ENCODE data around the gene FBN2.

FBN2 gene

GRCh38 chr5:128305341-128305740 lies 232.7 kb downstream of the FBN2 start:
- Histone ChIP-seq H3K4me3 (ENCODE audit: low read depth, low read length) (no peak overlapping the region), H3K9me3 (no peaks in the 10 kb centered on the region; the same call in 1 of the 2 replicates), H3K27me3 (no peaks in the 10 kb centered on the region; the same call in 1 of the 2 replicates), H3K36me3 (no peaks in the 10 kb centered on the region), H3K4me1 (no peaks in the 10 kb centered on the region)
- DNase-seq = no peak
- no peak for TF ChIP-seq CTCF (IDR thresholded peaks at IDR 0.05; ENCODE audit: low read depth, low read length)

GRCh38 chr5:128304791-128305190 lies 233.3 kb downstream of the FBN2 start:
- H3K36me3 ChIP-seq = no peaks in the 10 kb centered on the region
- no peaks in the 10 kb centered on the region; the same call in 1 of the 2 replicates for H3K27me3 ChIP-seq
- H3K4me1 ChIP-seq = no peaks in the 10 kb centered on the region
- no peak overlapping the region for H3K4me3 ChIP-seq (ENCODE audit: low read depth, low read length)
- TF ChIP-seq CTCF (IDR thresholded peaks at IDR 0.05; ENCODE audit: low read depth, low read length) = no peak
- DNase-seq = no peak
- H3K9me3 ChIP-seq = no peaks in the 10 kb centered on the region; the same call in 1 of the 2 replicates

GRCh38 chr5:128304088-128304487 lies 234.0 kb downstream of the FBN2 start:
- no peaks in the 10 kb centered on the region; the same call in 1 of the 2 replicates for H3K9me3 ChIP-seq
- H3K4me1 ChIP-seq = no peaks in the 10 kb centered on the region
- no peak overlapping the region for H3K4me3 ChIP-seq (ENCODE audit: low read depth, low read length)
- DNase-seq = no peak
- no peak for TF ChIP-seq CTCF (IDR thresholded peaks at IDR 0.05; ENCODE audit: low read depth, low read length)
- H3K27me3 ChIP-seq = no peaks in the 10 kb centered on the region; the same call in 1 of the 2 replicates
- no peaks in the 10 kb centered on the region for H3K36me3 ChIP-seq

DNA sequence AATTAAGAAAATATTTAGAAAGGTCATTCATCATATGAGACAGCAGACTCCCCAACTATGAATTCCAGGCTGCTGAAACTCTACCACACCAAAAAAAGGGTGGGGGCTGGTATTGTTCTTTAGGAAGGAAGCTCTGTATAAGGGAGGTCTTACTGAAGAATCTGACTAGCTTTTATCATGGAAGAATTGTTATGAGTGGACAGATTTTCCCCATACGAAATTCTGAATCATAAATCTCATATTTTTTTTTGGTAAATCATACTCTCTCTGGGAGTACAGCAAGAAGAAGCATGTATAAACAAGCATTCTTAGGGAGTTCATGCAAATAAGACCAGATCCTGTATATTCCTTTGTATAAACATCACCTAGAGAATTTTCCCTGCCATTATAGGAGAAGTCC lies 234.5 kb downstream of the FBN2 start:
- H3K27me3 ChIP-seq = no peaks in the 10 kb centered on the region; the same call in 1 of the 2 replicates
- no peaks in the 10 kb centered on the region for H3K36me3 ChIP-seq
- DNase-seq = no peak
- no peaks in the 10 kb centered on the region for H3K4me1 ChIP-seq
- no peak overlapping the region for H3K4me3 ChIP-seq (ENCODE audit: low read depth, low read length)
- no peaks in the 10 kb centered on the region for H3K9me3 ChIP-seq
- TF ChIP-seq CTCF (IDR thresholded peaks at IDR 0.05; ENCODE audit: low read depth, low read length) = no peak

DNA sequence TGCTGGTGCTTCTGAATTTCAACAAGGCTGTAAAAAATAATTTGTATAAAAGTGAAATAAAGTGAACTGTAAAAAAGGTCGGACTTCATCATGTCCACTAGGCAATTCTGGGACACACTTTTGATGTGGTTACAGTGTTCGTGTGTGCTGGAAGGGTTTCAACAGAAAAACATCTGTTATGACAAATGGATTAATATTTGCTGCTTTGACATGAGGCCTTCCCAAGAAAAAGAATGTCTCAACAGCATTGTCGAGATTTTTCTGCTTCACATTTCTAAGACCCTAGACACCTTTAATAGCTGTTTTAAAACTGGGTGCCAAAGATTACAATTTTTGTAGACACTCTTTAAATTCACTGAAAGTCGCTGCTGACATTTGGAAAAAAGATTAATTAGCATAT lies 237.9 kb downstream of the FBN2 start:
- H3K36me3 ChIP-seq = no peaks in the 10 kb centered on the region
- H3K9me3 ChIP-seq = no peaks in the 10 kb centered on the region
- no peak overlapping the region for H3K4me3 ChIP-seq (ENCODE audit: low read depth, low read length)
- no peak for DNase-seq
- no peaks in the 10 kb centered on the region; the same call in 1 of the 2 replicates for H3K27me3 ChIP-seq
- H3K4me1 ChIP-seq = no peaks in the 10 kb centered on the region
- no peak for TF ChIP-seq CTCF (IDR thresholded peaks at IDR 0.05; ENCODE audit: low read depth, low read length)

DNA sequence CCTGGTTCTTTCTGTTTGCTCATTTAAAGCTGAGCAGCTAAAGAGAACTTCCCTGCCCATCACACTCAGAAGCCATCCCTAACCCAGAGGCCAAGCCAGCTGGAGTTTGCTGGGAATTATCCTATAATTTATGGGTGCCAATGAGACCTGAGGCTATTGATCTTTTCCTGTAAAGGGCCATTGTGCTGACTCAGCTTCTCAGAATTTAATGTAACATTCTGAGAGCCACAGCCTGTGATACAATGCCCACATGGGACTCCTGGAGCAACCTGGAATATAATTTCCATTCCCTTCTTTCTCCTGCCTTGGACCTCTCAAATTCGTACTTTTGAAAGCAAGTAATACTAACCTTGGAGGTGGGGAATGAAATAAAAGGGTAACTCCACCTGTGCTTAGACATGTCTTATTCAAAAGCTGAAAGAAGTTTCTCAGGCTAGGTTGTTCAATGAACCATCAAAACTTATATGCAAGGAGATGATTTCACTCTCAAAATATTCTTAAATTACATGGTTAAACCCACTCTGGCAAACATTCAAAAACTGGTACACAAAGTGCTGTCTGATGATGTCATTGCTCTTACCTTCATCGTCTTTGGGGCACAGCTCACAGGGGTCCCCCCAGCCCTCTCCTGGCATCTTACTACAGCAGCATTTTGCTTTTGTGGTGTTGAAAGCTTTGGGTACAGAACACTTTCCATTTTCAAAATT lies 247.7 kb downstream of the FBN2 start:
- TF ChIP-seq CTCF (IDR thresholded peaks at IDR 0.05; ENCODE audit: low read depth, low read length) = no peak
- Histone ChIP-seq H3K4me1 (no peaks in the 10 kb centered on the region), H3K27me3 (no peaks in the 10 kb centered on the region), H3K4me3 (ENCODE audit: low read depth, low read length) (no peak overlapping the region), H3K36me3 (no peaks in the 10 kb centered on the region), H3K9me3 (no peaks in the 10 kb centered on the region)
- no peak for DNase-seq

All from BE2C (cell line).